ENCODE measurements around the gene CCDC24. TPM values are rescaled to one million over a fixed set of nuclear protein-coding genes. Genes with fewer than 3 reads are reported as not detected.

The CCDC24 gene
- total RNA-seq, 4 donors from 2014 or later = 1.6 to 6.1 (median 2.7) TPM

DNA sequence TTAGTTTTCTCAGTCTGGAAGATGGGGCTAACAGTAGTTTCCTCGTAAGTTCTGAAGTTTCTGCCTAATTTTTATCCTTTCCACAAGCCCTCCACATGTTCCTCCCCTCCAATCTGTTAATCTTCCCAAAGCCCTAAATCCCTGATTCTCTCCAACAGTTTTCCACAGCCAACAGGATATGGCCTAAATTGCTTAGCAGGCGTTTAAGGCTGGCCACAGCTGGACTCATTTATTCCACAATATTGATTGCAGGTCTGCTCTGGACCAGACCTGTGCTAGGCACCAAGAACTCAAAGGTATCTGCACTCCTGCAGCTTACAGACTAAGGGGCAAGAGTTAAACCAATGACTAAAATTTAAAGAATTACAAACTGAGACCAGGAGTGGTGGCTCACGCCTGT lies 35.9 kb downstream of the CCDC24 start:
- WGBS, 2 donors = 84 to 94% methylated on average over 3 of the region's 3 CpGs
- TF ChIP-seq POLR2A (IDR thresholded peaks at IDR 0.05) = no peak
- TF ChIP-seq, protein P1, sequence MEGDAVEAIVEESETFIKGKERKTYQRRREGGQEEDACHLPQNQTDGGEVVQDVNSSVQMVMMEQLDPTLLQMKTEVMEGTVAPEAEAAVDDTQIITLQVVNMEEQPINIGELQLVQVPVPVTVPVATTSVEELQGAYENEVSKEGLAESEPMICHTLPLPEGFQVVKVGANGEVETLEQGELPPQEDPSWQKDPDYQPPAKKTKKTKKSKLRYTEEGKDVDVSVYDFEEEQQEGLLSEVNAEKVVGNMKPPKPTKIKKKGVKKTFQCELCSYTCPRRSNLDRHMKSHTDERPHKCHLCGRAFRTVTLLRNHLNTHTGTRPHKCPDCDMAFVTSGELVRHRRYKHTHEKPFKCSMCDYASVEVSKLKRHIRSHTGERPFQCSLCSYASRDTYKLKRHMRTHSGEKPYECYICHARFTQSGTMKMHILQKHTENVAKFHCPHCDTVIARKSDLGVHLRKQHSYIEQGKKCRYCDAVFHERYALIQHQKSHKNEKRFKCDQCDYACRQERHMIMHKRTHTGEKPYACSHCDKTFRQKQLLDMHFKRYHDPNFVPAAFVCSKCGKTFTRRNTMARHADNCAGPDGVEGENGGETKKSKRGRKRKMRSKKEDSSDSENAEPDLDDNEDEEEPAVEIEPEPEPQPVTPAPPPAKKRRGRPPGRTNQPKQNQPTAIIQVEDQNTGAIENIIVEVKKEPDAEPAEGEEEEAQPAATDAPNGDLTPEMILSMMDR (IDR thresholded peaks at IDR 0.05) = no peak
- intact Hi-C loops (cut with DNase I; ENCODE audit: low total_unique reads) = no loop called here
- H3K4me3 ChIP-seq (ENCODE audit: low read depth, poor library complexity, severe bottlenecking) = no peak overlapping the region
- no peak for DNase-seq (ENCODE audit: low spot score in 2 of 2)

DNA sequence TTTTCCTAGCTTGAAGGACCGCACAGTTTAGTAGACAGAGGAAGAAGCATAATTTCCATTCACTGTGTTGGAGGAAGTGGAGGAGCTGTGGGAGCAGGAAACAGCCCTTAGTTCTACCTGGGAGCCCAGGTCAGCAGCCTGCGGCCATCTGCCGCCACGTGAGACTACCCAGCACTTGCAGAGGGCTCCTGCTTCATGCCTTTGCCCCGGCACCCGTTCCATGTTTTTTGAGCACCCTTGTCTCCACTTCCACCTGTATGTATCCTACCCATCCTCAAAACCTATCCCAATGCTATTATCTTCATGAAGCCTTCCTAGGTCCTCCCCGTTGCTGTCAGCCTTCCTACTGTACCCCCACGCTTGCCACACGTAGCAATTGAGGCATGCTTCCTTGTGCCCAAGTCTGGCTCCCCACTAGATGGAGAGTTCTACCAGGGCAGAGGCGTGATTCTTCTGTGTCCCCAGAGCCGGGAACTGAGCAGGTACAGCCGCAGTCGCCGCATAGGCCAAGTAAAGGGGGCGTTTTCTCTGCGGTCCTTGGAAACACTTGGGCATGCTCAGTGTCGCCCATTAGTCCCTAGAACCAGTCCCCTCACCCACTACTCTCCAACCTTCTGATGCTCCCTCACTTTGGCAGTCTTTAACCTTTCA lies 38.0 kb downstream of the CCDC24 start:
- 19 to 21% methylated on average over 17 of the region's 17 CpGs for WGBS, 2 donors
- intact Hi-C loops (cut with DNase I; ENCODE audit: low total_unique reads) = no loop called here
- TF ChIP-seq, protein P1 (IDR thresholded peaks at IDR 0.05) = no peak
- no peak for TF ChIP-seq POLR2A (IDR thresholded peaks at IDR 0.05)
- DNase-seq (ENCODE audit: low spot score in 2 of 2) = no peak
- H3K4me3 ChIP-seq (ENCODE audit: low read depth, poor library complexity, severe bottlenecking) = peak overlapping the region; percentile 64

DNA sequence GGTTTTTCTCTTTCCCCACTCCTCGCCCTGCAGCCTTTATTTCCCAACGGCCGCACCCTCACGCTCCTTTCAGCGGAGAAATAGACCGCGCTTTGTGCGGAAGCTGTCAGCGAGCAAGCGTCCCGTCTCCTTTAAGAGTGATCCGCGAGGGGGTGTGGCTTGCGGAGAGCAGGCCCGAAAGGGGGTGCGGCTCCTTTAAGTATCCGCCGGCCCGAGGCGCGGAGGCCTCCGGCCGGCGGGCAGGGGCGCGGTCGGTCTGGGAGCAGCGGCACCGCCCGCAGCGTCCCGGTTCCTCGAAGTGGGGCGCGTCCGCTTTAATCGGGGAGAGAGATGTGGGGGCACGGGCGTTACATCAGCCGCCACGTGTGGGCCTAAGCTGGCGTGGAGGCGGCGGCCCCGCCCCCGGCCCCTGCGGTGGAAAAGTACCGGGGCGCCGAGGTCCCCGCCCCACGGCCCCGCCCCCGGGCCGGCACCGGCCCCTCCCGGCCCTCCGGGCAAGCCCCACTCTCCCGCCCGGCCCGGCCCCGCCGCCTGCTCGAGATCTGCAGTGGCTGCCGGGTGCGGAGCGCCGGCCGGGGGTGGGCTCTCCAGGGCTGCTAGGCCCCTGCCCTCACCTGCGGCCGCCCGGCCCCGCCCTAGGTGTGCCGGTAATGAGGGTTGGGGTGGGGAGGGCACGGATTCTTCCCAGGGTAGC lies 38.7 kb downstream of the CCDC24 start:
- intact Hi-C loops (cut with DNase I; ENCODE audit: low total_unique reads) = no loop called here
- WGBS, 2 donors = 0 to 1% methylated on average over 25 to 46 of the region's 75 CpGs
- peak overlapping the region; percentile 64 for H3K4me3 ChIP-seq (ENCODE audit: low read depth, poor library complexity, severe bottlenecking)
- DNase-seq (ENCODE audit: low spot score in 2 of 2) = peak; percentile 85 to 96
- TF ChIP-seq, protein P1 (IDR thresholded peaks at IDR 0.05) = no peak
- no peak for TF ChIP-seq POLR2A (IDR thresholded peaks at IDR 0.05)

DNA sequence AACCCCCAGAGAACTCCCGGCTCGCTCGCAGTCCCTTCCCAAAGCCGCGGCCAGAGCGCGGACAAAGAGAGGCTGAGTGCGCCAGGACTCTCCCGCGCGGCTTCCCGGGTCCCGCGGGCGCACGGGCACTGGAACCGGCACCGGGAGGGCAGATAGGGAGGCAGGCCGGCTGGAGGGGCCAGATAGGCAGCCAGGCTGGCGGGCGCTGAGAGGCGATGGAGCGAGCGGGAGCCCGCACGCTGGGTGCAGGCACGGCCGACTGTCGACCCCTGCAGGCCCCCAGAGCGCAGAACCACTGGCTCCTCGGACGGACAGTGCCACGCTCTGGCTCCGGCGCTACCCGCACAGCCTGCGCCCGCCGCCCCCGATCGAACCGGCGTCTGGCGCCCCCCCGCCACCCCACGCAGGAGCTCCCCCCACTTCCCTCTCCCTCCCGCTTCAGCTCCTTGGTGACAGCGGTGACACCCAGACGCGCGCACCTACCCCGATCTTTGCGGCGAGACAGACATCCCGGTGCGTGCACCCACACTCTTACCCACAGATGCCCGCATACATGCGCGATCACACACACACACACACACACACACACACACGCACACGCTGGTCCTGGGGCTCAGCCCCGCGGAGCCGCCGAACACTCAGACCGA lies 39.3 kb downstream of the CCDC24 start:
- no peak for DNase-seq (ENCODE audit: low spot score in 2 of 2)
- peak overlapping the region; percentile 64 for H3K4me3 ChIP-seq (ENCODE audit: low read depth, poor library complexity, severe bottlenecking)
- no peak for TF ChIP-seq POLR2A (IDR thresholded peaks at IDR 0.05)
- TF ChIP-seq, protein P1 (IDR thresholded peaks at IDR 0.05) = no peak
- 1% methylated on average over 29 to 35 of the region's 66 CpGs for WGBS, 2 donors
- intact Hi-C loops (cut with DNase I; ENCODE audit: low total_unique reads) = no loop called here

DNA sequence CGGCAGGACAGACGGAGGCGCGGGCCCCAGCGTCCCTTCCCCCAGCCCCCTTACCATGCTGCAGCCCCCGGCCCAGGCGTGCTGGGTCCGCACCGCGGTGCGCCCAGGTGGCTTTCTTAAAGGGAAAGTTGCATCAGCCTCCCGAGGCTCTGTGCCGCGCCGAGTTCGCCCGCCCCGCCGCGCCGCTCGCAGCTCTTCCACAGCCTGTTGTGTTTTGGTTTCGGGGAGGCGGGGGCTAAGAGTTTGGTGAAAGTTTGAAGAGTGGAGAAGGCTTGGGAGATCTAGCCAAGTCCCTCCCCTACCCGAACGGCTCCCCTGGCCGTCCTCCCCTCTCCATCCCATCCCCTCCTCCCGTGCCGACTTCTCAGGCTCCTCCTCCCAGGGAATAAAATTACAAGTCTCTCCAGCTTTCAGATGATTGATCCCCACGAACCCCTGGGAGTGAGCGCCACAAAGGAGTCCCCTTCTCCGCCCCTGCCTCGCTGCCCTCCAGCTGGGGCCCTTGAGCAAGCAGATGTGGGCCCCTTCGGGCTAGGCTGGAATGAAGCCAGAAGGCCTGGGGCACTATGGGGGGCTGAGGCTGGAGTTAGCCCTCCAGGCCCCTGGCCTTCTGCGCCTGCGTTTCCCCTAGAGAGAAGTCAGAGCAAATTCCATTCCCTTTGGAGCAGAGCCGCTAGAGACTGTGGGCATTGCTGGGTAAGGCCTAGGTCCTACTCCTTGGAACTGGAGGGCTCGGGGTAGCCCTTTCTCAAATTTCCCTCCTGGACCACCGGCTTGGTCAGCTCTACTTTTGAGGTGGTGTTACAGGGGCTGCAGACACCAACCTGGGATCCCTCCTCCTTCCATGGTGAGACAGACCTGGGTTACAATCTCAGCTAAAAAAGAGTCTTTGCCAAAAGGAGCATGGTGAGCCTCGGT lies 40.1 kb downstream of the CCDC24 start, which contains the start of gene SLC6A9:
Gene SLC6A9, minus strand, starts transcription at position 211 of the 918 bp plus-strand sequence. CDS start 7,185 bp downstream, outside the sequence.
- 23 to 26% methylated on average over 17 to 27 of the region's 40 CpGs for WGBS, 2 donors
- intact Hi-C loops (cut with DNase I; ENCODE audit: low total_unique reads) = no loop called here
- no peak for TF ChIP-seq POLR2A (IDR thresholded peaks at IDR 0.05)
- TF ChIP-seq, protein P1 (IDR thresholded peaks at IDR 0.05) = no peak
- DNase-seq (ENCODE audit: low spot score in 2 of 2) = peak in 1 of 2 donors; percentile 47
- H3K4me3 ChIP-seq (ENCODE audit: low read depth, poor library complexity, severe bottlenecking) = peak within 1 kb of the TSS; percentile 64
